Measurements from ENCODE around the gene PALM3.
A peak's percentile ranks its signal among the peaks of the same experiment; 100 is the strongest.
"Not testable (repeated sequence)": the region's sequence is repeated elsewhere in the genome, so short reads cannot be mapped to it uniquely, and the experiment has no call there.

PALM3 gene

GRCh38 chr19:14030997-14031718 is 30.7 kb downstream of the PALM3 start:
- peak in 1 of 2 donors; percentile 57 for DNase-seq (ENCODE audit: low read depth in 2 of 2)

- no peak for DNase-seq (ENCODE audit: low read depth in 2 of 2)
Measured at GRCh38 chr19:14028901-14029300, 33.0 kb downstream of the PALM3 start.

GRCh38 chr19:14027856-14028450 is 33.9 kb downstream of the PALM3 start, which contains the start of gene RLN3:
TSS of gene RLN3 (plus strand) at chr19:14028148. CDS start at chr19:14028205, 57 bp downstream.
- no peak for DNase-seq (ENCODE audit: low read depth in 2 of 2)

GRCh38 chr19:14026652-14027192 is 35.2 kb downstream of the PALM3 start:
- DNase-seq (ENCODE audit: low read depth in 2 of 2) = not testable (repeated sequence)

GRCh38 chr19:14023404-14024235 is 38.3 kb downstream of the PALM3 start:
- DNase-seq (ENCODE audit: low read depth in 2 of 2) = no peak

GRCh38 chr19:14022469-14022868 is 39.4 kb downstream of the PALM3 start:
- no peak for DNase-seq (ENCODE audit: low read depth in 2 of 2)

- no peak for DNase-seq (ENCODE audit: low read depth in 2 of 2)
Measured at GRCh38 chr19:14021474-14021873, 40.4 kb downstream of the PALM3 start.

- not testable (repeated sequence) for DNase-seq (ENCODE audit: low read depth in 2 of 2)
Measured at GRCh38 chr19:14019739-14020138, 42.1 kb downstream of the PALM3 start.

GRCh38 chr19:14019100-14019499 is 42.8 kb downstream of the PALM3 start:
- no peak for DNase-seq (ENCODE audit: low read depth in 2 of 2)

GRCh38 chr19:14015524-14016035 is 46.3 kb downstream of the PALM3 start:
- DNase-seq (ENCODE audit: low read depth in 2 of 2) = no peak

GRCh38 chr19:14012378-14012915 is 49.4 kb downstream of the PALM3 start:
- DNase-seq (ENCODE audit: low read depth in 2 of 2) = no peak

GRCh38 chr19:14006766-14007562 is 54.9 kb downstream of the PALM3 start:
- no peak for DNase-seq (ENCODE audit: low read depth in 2 of 2)

- DNase-seq (ENCODE audit: low read depth in 2 of 2) = peak; percentile 99 to 100
Measured at GRCh38 chr19:14006085-14006765, 55.7 kb downstream of the PALM3 start, which contains the start of gene RFX1. TSS of gene RFX1 (minus strand) at chr19:14006320. CDS start at chr19:13993843, 12,477 bp downstream.

- DNase-seq (ENCODE audit: low read depth in 2 of 2) = peak; percentile 82 to 93
Measured at GRCh38 chr19:14005349-14006084, 56.4 kb downstream of the PALM3 start.

- DNase-seq (ENCODE audit: low read depth in 2 of 2) = no peak
Measured at GRCh38 chr19:14004619-14005348, 57.1 kb downstream of the PALM3 start.

Data from stimulated activated CD4-positive, alpha-beta T cell treated with anti-CD3 and anti-CD28 coated beads, Interleukin-1b, Interleukin-23, amount 100 ng/mL, for 1 hour (primary cell).